ENCODE measurements around the gene GCC1. TPM values are rescaled to one million over a fixed set of nuclear protein-coding genes. Genes with fewer than 3 reads are reported as not detected.
"Not testable (repeated sequence)": the region's sequence is repeated elsewhere in the genome, so short reads cannot be mapped to it uniquely, and the experiment has no call there.

Gene GCC1
- total RNA-seq, 2 experiments from 2014 or later: 13.3 to 18.3 TPM

DNA sequence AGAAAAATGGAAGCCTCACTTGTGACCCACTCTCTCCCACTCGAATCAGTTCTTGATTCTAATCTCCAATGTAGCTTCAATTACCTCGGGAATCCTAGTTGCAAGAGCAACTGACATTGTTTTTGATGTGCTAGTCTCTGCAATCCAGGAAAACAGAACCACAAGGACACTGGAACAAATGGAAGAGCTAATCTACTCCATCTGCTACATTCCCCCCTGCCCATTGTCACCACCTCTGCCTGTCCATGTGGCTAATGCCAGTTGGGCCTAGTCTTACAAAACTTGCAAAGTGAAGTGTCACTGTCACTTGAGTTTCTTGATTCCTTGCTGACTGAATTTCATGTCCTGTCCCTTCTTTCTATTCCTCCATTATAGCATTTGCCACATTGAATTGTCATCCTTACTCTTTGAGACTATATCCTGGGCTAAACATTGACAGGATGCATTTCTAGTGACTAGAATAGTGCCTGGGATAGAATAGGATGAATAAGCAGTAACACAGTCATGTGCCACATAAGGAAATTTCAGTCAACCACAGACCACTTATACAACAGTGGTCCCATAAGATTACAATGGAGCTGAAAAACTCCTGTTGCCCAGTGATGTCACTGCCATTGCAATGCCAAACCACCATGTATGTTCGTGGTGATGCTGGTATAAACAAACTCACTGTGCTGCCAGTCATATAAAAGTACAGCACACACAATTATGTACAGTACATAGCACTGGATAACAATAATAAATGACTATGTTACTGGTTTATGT, 13.5 kb downstream of the GCC1 start:
- Histone ChIP-seq H3K4me2 (ENCODE audit: low read length) (no peak overlapping the region), H4K20me1 (ENCODE audit: insufficient read depth, low read length) (no peaks in the 10 kb centered on the region), H3K9me2 (ENCODE audit: insufficient read depth, low read length) (no peaks in the 10 kb centered on the region), H3K79me2 (ENCODE audit: insufficient read depth, low read depth, low read length) (no peaks in the 10 kb centered on the region), H3K9me3 (ENCODE audit: low read length) (no peaks in the 10 kb centered on the region), H3K4me1 (ENCODE audit: insufficient read depth, low read length, poor library complexity, severe bottlenecking) (no peaks in the 10 kb centered on the region), H3K36me3 (ENCODE audit: insufficient read depth, low read length) (no peaks in the 10 kb centered on the region), H2AFZ (ENCODE audit: low read length) (no peak overlapping the region), H3K27ac (ENCODE audit: low read depth, low read length, poor library complexity, severe bottlenecking) (no peak overlapping the region), H3K4me3 (ENCODE audit: low read depth, low read length, poor library complexity, severe bottlenecking) (no peak overlapping the region)
- intact Hi-C loops (cut with micrococcal nuclease; ENCODE audit: unreplicated experiment): no loop called here
- POLR2A ChIA-PET: interaction anchor here (0.6 to 1.0 kb wide), 3 partner anchors 11 to 403 kb away, joined by 3 read pairs; no protein-coding TSS in a partner anchor
- TF ChIP-seq EZH2phosphoT487 (IDR thresholded peaks at IDR 0.05; ENCODE audit: borderline replicate concordance, low read depth, low read length): no peak
- TF ChIP-seq, protein P1, sequence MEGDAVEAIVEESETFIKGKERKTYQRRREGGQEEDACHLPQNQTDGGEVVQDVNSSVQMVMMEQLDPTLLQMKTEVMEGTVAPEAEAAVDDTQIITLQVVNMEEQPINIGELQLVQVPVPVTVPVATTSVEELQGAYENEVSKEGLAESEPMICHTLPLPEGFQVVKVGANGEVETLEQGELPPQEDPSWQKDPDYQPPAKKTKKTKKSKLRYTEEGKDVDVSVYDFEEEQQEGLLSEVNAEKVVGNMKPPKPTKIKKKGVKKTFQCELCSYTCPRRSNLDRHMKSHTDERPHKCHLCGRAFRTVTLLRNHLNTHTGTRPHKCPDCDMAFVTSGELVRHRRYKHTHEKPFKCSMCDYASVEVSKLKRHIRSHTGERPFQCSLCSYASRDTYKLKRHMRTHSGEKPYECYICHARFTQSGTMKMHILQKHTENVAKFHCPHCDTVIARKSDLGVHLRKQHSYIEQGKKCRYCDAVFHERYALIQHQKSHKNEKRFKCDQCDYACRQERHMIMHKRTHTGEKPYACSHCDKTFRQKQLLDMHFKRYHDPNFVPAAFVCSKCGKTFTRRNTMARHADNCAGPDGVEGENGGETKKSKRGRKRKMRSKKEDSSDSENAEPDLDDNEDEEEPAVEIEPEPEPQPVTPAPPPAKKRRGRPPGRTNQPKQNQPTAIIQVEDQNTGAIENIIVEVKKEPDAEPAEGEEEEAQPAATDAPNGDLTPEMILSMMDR (conservative IDR thresholded peaks at IDR 0.05; ENCODE audit: low read length): no peak
- CTCF ChIA-PET (ENCODE audit: unreplicated experiment): no interaction called here
- BruUV-seq (replicated peaks): no TSS peak
- no peak for DNase-seq (ENCODE audit: low spot score)

DNA sequence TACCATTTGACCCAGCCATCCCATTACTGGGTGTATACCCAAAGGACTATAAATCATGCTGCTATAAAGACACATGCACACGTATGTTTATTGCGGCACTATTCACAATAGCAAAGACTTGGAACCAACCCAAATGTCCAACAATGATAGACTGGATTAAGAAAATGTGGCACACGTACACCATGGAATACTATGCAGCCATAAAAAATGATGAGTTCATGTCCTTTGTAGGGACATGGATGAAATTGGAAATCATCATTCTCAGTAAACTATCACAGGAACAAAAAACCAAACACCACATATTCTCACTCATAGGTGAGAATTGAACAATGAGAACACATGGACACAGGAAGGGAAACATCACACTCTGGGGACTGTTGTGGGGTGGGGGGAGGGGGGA, 17.4 kb downstream of the GCC1 start:
- H3K9me2 ChIP-seq (ENCODE audit: insufficient read depth, low read length); POLR2A ChIA-PET; intact Hi-C loops (cut with micrococcal nuclease; ENCODE audit: unreplicated experiment); H2AFZ ChIP-seq (ENCODE audit: low read length); H3K4me3 ChIP-seq (ENCODE audit: low read depth, low read length, poor library complexity, severe bottlenecking); H3K9me3 ChIP-seq (ENCODE audit: low read length); H4K20me1 ChIP-seq (ENCODE audit: insufficient read depth, low read length); H3K4me2 ChIP-seq (ENCODE audit: low read length); DNase-seq (ENCODE audit: low spot score); H3K4me1 ChIP-seq (ENCODE audit: insufficient read depth, low read length, poor library complexity, severe bottlenecking); H3K36me3 ChIP-seq (ENCODE audit: insufficient read depth, low read length); BruUV-seq (replicated peaks); H3K79me2 ChIP-seq (ENCODE audit: insufficient read depth, low read depth, low read length); CTCF ChIA-PET (ENCODE audit: unreplicated experiment); H3K27ac ChIP-seq (ENCODE audit: low read depth, low read length, poor library complexity, severe bottlenecking): not testable (repeated sequence)

DNA sequence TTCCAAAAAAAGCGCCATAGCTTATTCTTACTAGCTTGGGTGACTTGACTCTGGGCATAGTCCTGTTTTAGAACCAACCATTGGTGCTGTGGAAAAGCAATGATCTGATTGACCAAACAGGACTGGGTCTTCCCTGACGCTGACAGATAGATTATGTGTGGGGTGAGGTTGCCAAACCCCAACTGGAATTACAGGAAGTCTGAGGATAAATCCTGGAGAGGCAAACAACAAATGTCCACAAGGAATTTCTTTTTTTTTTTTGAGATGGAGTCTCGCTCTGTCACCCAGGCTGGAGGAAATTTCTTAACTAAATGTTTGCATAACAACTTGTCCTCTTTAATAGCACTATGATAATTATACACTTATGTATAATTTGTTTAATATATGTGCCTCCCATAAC, 19.2 kb downstream of the GCC1 start:
- Histone ChIP-seq H3K9me3 (ENCODE audit: low read length) (no peaks in the 10 kb centered on the region), H3K4me3 (ENCODE audit: low read depth, low read length, poor library complexity, severe bottlenecking) (no peak overlapping the region), H3K4me1 (ENCODE audit: insufficient read depth, low read length, poor library complexity, severe bottlenecking) (no peaks in the 10 kb centered on the region), H3K9me2 (ENCODE audit: insufficient read depth, low read length) (no peaks in the 10 kb centered on the region), H3K4me2 (ENCODE audit: low read length) (no peak overlapping the region), H3K36me3 (ENCODE audit: insufficient read depth, low read length) (no peaks in the 10 kb centered on the region), H2AFZ (ENCODE audit: low read length) (no peak overlapping the region), H3K27ac (ENCODE audit: low read depth, low read length, poor library complexity, severe bottlenecking) (no peak overlapping the region), H4K20me1 (ENCODE audit: insufficient read depth, low read length) (no peaks in the 10 kb centered on the region), H3K79me2 (ENCODE audit: insufficient read depth, low read depth, low read length) (no peaks in the 10 kb centered on the region)
- POLR2A ChIA-PET: no interaction called here
- CTCF ChIA-PET (ENCODE audit: unreplicated experiment): no interaction called here
- DNase-seq (ENCODE audit: low spot score): no peak
- intact Hi-C loops (cut with micrococcal nuclease; ENCODE audit: unreplicated experiment): no loop called here
- BruUV-seq (replicated peaks): no TSS peak
- TF ChIP-seq EZH2phosphoT487 (IDR thresholded peaks at IDR 0.05; ENCODE audit: borderline replicate concordance, low read depth, low read length): no peak
- TF ChIP-seq, protein P1 (conservative IDR thresholded peaks at IDR 0.05; ENCODE audit: low read length): no peak

Measured in OCI-LY7 (cell line).